IMR-90 (cell line): ENCODE data around the gene NAPEPLD. TPM values are rescaled to one million over a fixed set of nuclear protein-coding genes. Genes with fewer than 3 reads are reported as not detected.

ENCODE experiments used
- ATAC-seq: fragments of 200-7000 bp; cut with Tn5 transposase; 2 replicates; pipeline ENCODE4 v1.9.1; 2020; ENCODE audit warnings: low read depth, mild to moderate bottlenecking, moderate library complexity
- BruUV-seq: library from RNA; stranded (reverse); fragments of 400-500 nt; replicated peaks from 2 replicates; lab custom pipeline; 2021; lab: Mats Ljungman, UMichigan
- CTCF ChIA-PET: fragments of 300-600 bp; formaldehyde crosslinking; extraction: SDS; loops from one replicate; lab custom pipeline; 2021; ENCODE audit warnings: antibody characterized with exemption; lab: Yijun Ruan, JAX
- POLR2A ChIA-PET: fragments of 300-600 bp; sonication (Branson Sonifier 250); formaldehyde crosslinking; loops from one replicate; lab custom pipeline; 2022; ENCODE audit warnings: antibody characterized with exemption; ENCODE audit not compliant: unreplicated experiment; lab: Charles Lee
- DNase-seq: peaks from one replicate; pipeline ENCODE4 v3.0.0; 2013
- H2AFZ ChIP-seq: replicated peaks from 2 replicates; pipeline ENCODE3; 2013; ENCODE audit warnings: low read length, mild to moderate bottlenecking; ENCODE audit not compliant: poor library complexity
- H2AK5ac ChIP-seq: 2 replicates; pipeline ENCODE4 v1.6.1; 2013; ENCODE audit warnings: low read depth, low read length, inconsistent platforms
- H2AK9ac ChIP-seq: replicated peaks from 2 replicates; pipeline ENCODE3; 2013; ENCODE audit warnings: mild to moderate bottlenecking, low read depth, low read length, moderate library complexity; ENCODE audit not compliant: poor library complexity
- H2BK120ac ChIP-seq: 2 replicates; pipeline ENCODE4 v1.6.1; 2013; ENCODE audit warnings: low read depth, low read length, inconsistent platforms
- H2BK15ac ChIP-seq: 3 replicates; pipeline ENCODE4 v1.6.1; 2013; ENCODE audit warnings: low read depth, low read length, inconsistent platforms
- H2BK20ac ChIP-seq: 2 replicates; pipeline ENCODE4 v1.6.1; 2013; ENCODE audit warnings: low read depth, mild to moderate bottlenecking, inconsistent platforms, low read length, moderate library complexity
- H2BK5ac ChIP-seq: 2 replicates; pipeline ENCODE4 v1.6.1; 2013; ENCODE audit warnings: mild to moderate bottlenecking, low read depth, low read length, inconsistent platforms; ENCODE audit not compliant: poor library complexity, severe bottlenecking
- H3K14ac ChIP-seq: replicated peaks from 2 replicates; pipeline ENCODE4 v1.6.1; 2013; ENCODE audit warnings: low read depth, low read length, inconsistent platforms
- H3K18ac ChIP-seq: 2 replicates; pipeline ENCODE4 v1.6.1; 2013; ENCODE audit warnings: low read depth, low read length, control low read depth
- H3K23ac ChIP-seq: 2 replicates; pipeline ENCODE4 v1.6.1; 2013; ENCODE audit warnings: low read depth, low read length, inconsistent platforms
- H3K27ac ChIP-seq: 2 replicates; pipeline ENCODE4 v1.5.1; 2013; ENCODE audit warnings: mild to moderate bottlenecking, control low read depth, low read length; ENCODE audit not compliant: insufficient read depth
- H3K27me3 ChIP-seq: 2 replicates; pipeline ENCODE4 v1.6.1; 2013; ENCODE audit warnings: low read length; ENCODE audit not compliant: control insufficient read depth, insufficient read depth
- H3K36me3 ChIP-seq: 2 replicates; pipeline ENCODE4 v1.6.1; 2013; ENCODE audit warnings: low read length, mixed read lengths; ENCODE audit not compliant: control insufficient read depth, insufficient read depth
- H3K4ac ChIP-seq: 2 replicates; pipeline ENCODE4 v1.6.1; 2013; ENCODE audit warnings: low read depth, low read length, inconsistent platforms
- H3K4me1 ChIP-seq: 2 replicates; pipeline ENCODE4 v1.6.1; 2013; ENCODE audit warnings: low read length, mixed read lengths; ENCODE audit not compliant: control insufficient read depth, insufficient read depth
- H3K4me2 ChIP-seq: 2 replicates; pipeline ENCODE4 v1.6.1; 2013; ENCODE audit warnings: low read depth, mild to moderate bottlenecking, control low read depth, low read length, moderate library complexity
- H3K4me3 ChIP-seq: 2 replicates; pipeline ENCODE4 v1.5.1; 2013; ENCODE audit warnings: low read depth, mild to moderate bottlenecking, control low read depth, low read length, moderate library complexity; ENCODE audit not compliant: insufficient read depth
- H3K56ac ChIP-seq: 2 replicates; pipeline ENCODE4 v1.6.1; 2013; ENCODE audit warnings: low read length, inconsistent platforms; ENCODE audit not compliant: insufficient read depth; ENCODE audit errors: extremely low read depth
- H3K79me1 ChIP-seq, 2 experiments: 2 replicates each; pipeline ENCODE4 v1.6.1; 2013; ENCODE audit warnings: low read length in 2 of 2, inconsistent platforms in 1 of 2, low read depth in 1 of 2
- H3K9ac ChIP-seq: 2 replicates; pipeline ENCODE4 v1.6.1; 2013; ENCODE audit warnings: low read depth, low read length, control low read depth
- H3K9me1 ChIP-seq: 2 replicates; pipeline ENCODE4 v1.6.1; 2013; ENCODE audit warnings: low read length, inconsistent platforms; ENCODE audit not compliant: insufficient read depth
- H3K9me3 ChIP-seq: 2 replicates; pipeline ENCODE4 v1.6.1; 2013; ENCODE audit warnings: low read length; ENCODE audit not compliant: control insufficient read depth, insufficient read depth
- H4K20me1 ChIP-seq: 2 replicates; pipeline ENCODE4 v1.6.1; 2013; ENCODE audit warnings: low read length, inconsistent platforms; ENCODE audit not compliant: insufficient read depth
- H4K5ac ChIP-seq: 2 replicates; pipeline ENCODE4 v1.6.1; 2013; ENCODE audit warnings: mild to moderate bottlenecking, low read depth, low read length, control low read depth
- H4K8ac ChIP-seq, 2 experiments: 2 replicates each; pipeline ENCODE4 v1.6.1; 2013; ENCODE audit warnings: low read depth in 2 of 2, low read length in 2 of 2, control low read depth in 1 of 2, inconsistent platforms in 1 of 2
- H4K91ac ChIP-seq: 2 replicates; pipeline ENCODE4 v1.6.1; 2013; ENCODE audit warnings: low read depth, low read length, inconsistent platforms; ENCODE audit not compliant: insufficient read depth
- BHLHE40 ChIP-seq: fragments of 150-350 bp; IDR thresholded peaks from 2 replicates; pipeline ENCODE4 v1.6.1; 2016; ENCODE audit warnings: mild to moderate bottlenecking, low read depth, low read length
- CHD1 ChIP-seq: IDR thresholded peaks from 2 replicates; pipeline ENCODE4 v1.6.1; 2012; ENCODE audit warnings: low read depth, low read length, improper control_type of control experiment
- CTCF ChIP-seq: conservative IDR thresholded peaks from 2 replicates; pipeline ENCODE4 v1.5.1; 2012; ENCODE audit warnings: mild to moderate bottlenecking, low read depth, low read length, improper control_type of control experiment
- ELK1 ChIP-seq: fragments of 150-350 bp; IDR thresholded peaks from 2 replicates; pipeline ENCODE4 v1.6.1; 2016; ENCODE audit warnings: low read depth, mild to moderate bottlenecking, low read length, moderate library complexity, borderline replicate concordance
- FOS ChIP-seq: fragments of 150-350 bp; IDR thresholded peaks from 2 replicates; pipeline ENCODE4 v1.6.1; 2016; ENCODE audit warnings: low read depth, low read length
- MXI1 ChIP-seq: IDR thresholded peaks from 2 replicates; pipeline ENCODE4 v1.6.1; 2012; ENCODE audit warnings: low read depth, mild to moderate bottlenecking, low read length, moderate library complexity, borderline replicate concordance
- POLR2A ChIP-seq: IDR thresholded peaks from 2 replicates; pipeline ENCODE4 v1.6.1; 2012; ENCODE audit warnings: mild to moderate bottlenecking, low read depth, low read length
- RAD21 ChIP-seq: IDR thresholded peaks from 2 replicates; pipeline ENCODE4 v1.6.1; 2012; ENCODE audit warnings: low read length, improper control_type of control experiment
- RCOR1 ChIP-seq: IDR thresholded peaks from 2 replicates; pipeline ENCODE4 v1.6.1; 2012; ENCODE audit warnings: mild to moderate bottlenecking, low read length, improper control_type of control experiment; ENCODE audit not compliant: insufficient replicate concordance
- RFX5 ChIP-seq: IDR thresholded peaks from 2 replicates; pipeline ENCODE4 v1.8.0; 2012; ENCODE audit warnings: low read depth, mild to moderate bottlenecking, low read length, moderate library complexity
- SMC3 ChIP-seq: fragments of 150-350 bp; IDR thresholded peaks from 2 replicates; pipeline ENCODE4 v1.6.1; 2016; ENCODE audit warnings: low read depth, mild to moderate bottlenecking, antibody characterized with exemption, low read length, moderate library complexity
- USF2 ChIP-seq: fragments of 150-350 bp; IDR thresholded peaks from 2 replicates; pipeline ENCODE4 v1.6.1; 2017; ENCODE audit warnings: mild to moderate bottlenecking, antibody characterized with exemption, low read length, low read depth
- whole genome bisulfite sequencing, 2 experiments: methylation state at CpG; one replicate each; pipeline versions ENCODE4 v1.1.5 to v1.1.7; 2013; ENCODE audit warnings: missing lambda C conversion rate in 2 of 2; ENCODE audit not compliant: insufficient read length in 1 of 2; ENCODE audit errors: extremely low coverage in 2 of 2; 5-methylcytosine and 5-hydroxymethylcytosine counted together
- dilution Hi-C: fragments of 300-500 bp; cut with HindIII; formaldehyde crosslinking; loops from one replicate; pipeline ENCODE4 v1.14.3; 2018; ENCODE audit warnings: low sequenced_read_pairs; ENCODE audit not compliant: unreplicated experiment
- in situ Hi-C: fragments of 300-500 bp; cut with MboI; formaldehyde crosslinking; loops from 3 replicates; pipeline ENCODE4 v1.14.3; 2019; ENCODE audit warnings: low sequenced_read_pairs, inconsistent platforms, mixed read lengths
- intact Hi-C: fragments of 100-400 bp; cut with micrococcal nuclease; formaldehyde crosslinking; loops from 2 replicates; pipeline ENCODE4 v1.10.0; 2022
- polyA plus RNA-seq, 3 experiments: library from polyadenylated mRNA; depleted of rRNA; stranded (reverse); fragments of >200 nt; gene quantifications; 2 replicates each; pipeline ENCODE4 v1.2.3, GENCODE V29; 2012; ENCODE audit warnings: low replicate concordance in 1 of 3
- total RNA-seq: library from RNA; depleted of rRNA; stranded (reverse); fragments of >200 nt; gene quantifications from 2 replicates; pipeline ENCODE4 v1.2.3, GENCODE V29; 2012

The NAPEPLD gene
- total and polyA plus RNA-seq, 2 of the 4 experiments (the other 2 are of a cell fraction) = 2.2 to 3.4 TPM

- Histone ChIP-seq H3K4me3 (peak within 1 kb of the TSS; percentile 93), H4K8ac (peak within 1 kb of the TSS; percentile 21 to 73; a peak in 3 of 4 replicates), H4K20me1 (no peaks in the 10 kb centered on the region), H3K4me2 (peak within 1 kb of the TSS; percentile 98), H2BK5ac (peak within 1 kb of the TSS; percentile 92), H2BK20ac (no peak within 1 kb of the TSS), H3K18ac (no peak within 1 kb of the TSS), H3K27me3 (no peaks in the 10 kb centered on the region), H3K36me3 (no peaks in the 10 kb centered on the region), H3K4me1 (peaks cover 2% of the 10 kb centered on the region; the same call in 1 of the 2 replicates), H3K56ac (peak within 1 kb of the TSS; percentile 68), H3K23ac (peak within 1 kb of the TSS; percentile 68), H2AK9ac (peak within 1 kb of the TSS; percentile 84), H2BK120ac (peak within 1 kb of the TSS; percentile 54; the same call in 1 of the 2 replicates), H3K9me1 (peaks cover 6% of the 10 kb centered on the region; the same call in 1 of the 2 replicates), H3K14ac (peak within 1 kb of the TSS; percentile 77), H3K4ac (peak within 1 kb of the TSS; percentile 64), H2BK15ac (peak within 1 kb of the TSS; percentile 12; the same call in 1 of the 3 replicates), H3K9me3 (no peaks in the 10 kb centered on the region), H3K9ac (peak within 1 kb of the TSS; percentile 76), H4K5ac (peak within 1 kb of the TSS; percentile 23; the same call in 1 of the 2 replicates), H3K27ac (peak within 1 kb of the TSS; percentile 79), H2AFZ (peak within 1 kb of the TSS; percentile 100), H3K79me1 (peaks cover 13 to 42% of the 10 kb centered on the region in 2 experiments), H4K91ac (peak within 1 kb of the TSS; percentile 41; the same call in 1 of the 2 replicates), H2AK5ac (peak within 1 kb of the TSS; percentile 2; the same call in 1 of the 2 replicates)
- 0% methylated on average over 26 of the region's 83 CpGs; no CpG with 5 or more reads in 1 of the 2 experiments for WGBS, 2 experiments
- intact Hi-C loops (loop anchor here (1.0 to 5.0 kb wide), 2 partner anchors 53 to 75 kb away; partner anchors contain the start of gene NAPEPLD), dilution Hi-C loops (no loop called here), in situ Hi-C loops (no loop called here)
- peak; percentile 91 for ATAC-seq
- CTCF ChIA-PET = interaction anchor here (1.4 kb wide), 1 partner anchor 13 kb away, joined by 9 read pairs; no protein-coding TSS in a partner anchor
- no TSS peak for BruUV-seq
- POLR2A ChIA-PET = interaction anchor here (0.5 to 0.8 kb wide), 2 partner anchors 8 to 9 kb away, joined by 3 to 5 read pairs; no protein-coding TSS in a partner anchor
- peak; percentile 87 for DNase-seq
- TF ChIP-seq CHD1 = no peak
- no peak for TF ChIP-seq SMC3
- TF ChIP-seq MXI1 = peak; percentile 72
- no peak for TF ChIP-seq FOS
- TF ChIP-seq ELK1 = no peak
- peak; percentile 29; the same call in 1 of the 2 replicates for TF ChIP-seq CTCF
- TF ChIP-seq RFX5 = no peak
- peak; percentile 51; the same call in 1 of the 2 replicates for TF ChIP-seq POLR2A
- TF ChIP-seq RCOR1 = no peak
- TF ChIP-seq RAD21 = no peak
- TF ChIP-seq USF2 = peak; percentile 55; the same call in 1 of the 2 replicates
- TF ChIP-seq BHLHE40 = no peak; the same call in 1 of the 2 replicates
Observed at GRCh38 chr7:103074519-103075336, 74.2 kb downstream of the NAPEPLD start, which contains the start of the genes ARMC10 and FBXL13. TSS of gene ARMC10 (plus strand) at chr7:103075140. CDS start at chr7:103075273, 133 bp downstream. TSS of gene FBXL13 (minus strand) at chr7:103074796.
